Activated CD8-positive, alpha-beta T cell treated with anti-CD3 and anti-CD28 coated beads for 36 hours (primary cell): Measurements from ENCODE around the gene PLCL1. TPM values are rescaled to one million over a fixed set of nuclear protein-coding genes. Genes with fewer than 3 reads are reported as not detected.

Experiments
- ATAC-seq: fragments of 200-7000 bp; cut with Tn5 transposase; one replicate; pipeline ENCODE4 v1.10.0; 2021; ENCODE audit warnings: mild to moderate bottlenecking, moderate library complexity
- CTCF ChIA-PET: fragments of 350-600 bp; sonication (Branson Sonifier 250); formaldehyde crosslinking; loops from one replicate; lab custom pipeline; 2021; ENCODE audit warnings: antibody characterized with exemption; lab: Charles Lee
- POLR2A ChIA-PET: fragments of 350-600 bp; sonication (Branson Sonifier 250); formaldehyde crosslinking; loops from one replicate; lab custom pipeline; 2021; ENCODE audit warnings: antibody characterized with exemption; lab: Charles Lee
- DNase-seq: peaks from one replicate; pipeline ENCODE4 v3.0.0-alpha.2; 2020
- H3K27ac Mint-ChIP-seq: one replicate; pipeline ENCODE4 v1.8.0; 2021; ENCODE audit warnings: mild to moderate bottlenecking, mixed read lengths
- H3K27me3 Mint-ChIP-seq: one replicate; pipeline ENCODE4 v1.8.0; 2021; ENCODE audit warnings: mixed read lengths
- H3K36me3 Mint-ChIP-seq: one replicate; pipeline ENCODE4 v1.8.0; 2021; ENCODE audit warnings: low read depth, mixed read lengths
- H3K4me1 Mint-ChIP-seq: one replicate; pipeline ENCODE4 v1.8.0; 2021; ENCODE audit warnings: low read depth, mixed read lengths
- H3K4me3 Mint-ChIP-seq: one replicate; pipeline ENCODE4 v1.8.0; 2021; ENCODE audit warnings: mild to moderate bottlenecking, moderate library complexity, mixed read lengths
- H3K9me3 Mint-ChIP-seq: one replicate; pipeline ENCODE4 v1.8.0; 2021; ENCODE audit warnings: mixed read lengths
- CTCF ChIP-seq: fragments of 200-600 bp; IDR thresholded peaks from one replicate; pipeline ENCODE4 v1.8.0; 2022; ENCODE audit warnings: antibody characterized with exemption, mild to moderate bottlenecking
- intact Hi-C: fragments of 100-400 bp; cut with micrococcal nuclease; formaldehyde crosslinking; loops from one replicate; pipeline ENCODE4 v1.10.0; 2022
- total RNA-seq, 2 experiments: library from RNA; stranded (reverse); gene quantifications; one replicate each; pipeline ENCODE4 v1.2.3, GENCODE V29; 2021

Gene PLCL1
- total RNA-seq, 2 experiments from 2014 or later: 0.68 to 0.69 TPM

GRCh38 chr2:197866455-197866854 is 62.1 kb downstream of the PLCL1 start:
- Mint-ChIP-seq H3K36me3 (no peaks in the 10 kb centered on the region), H3K27ac (no peak overlapping the region), H3K9me3 (no peaks in the 10 kb centered on the region), H3K27me3 (no peaks in the 10 kb centered on the region), H3K4me3 (no peak overlapping the region), H3K4me1 (peaks cover 43% of the 10 kb centered on the region)
- POLR2A ChIA-PET: interaction anchor here (1.0 kb wide), 1 partner anchor 29 kb away, joined by 3 read pairs; no protein-coding TSS in a partner anchor
- no peak for ATAC-seq
- intact Hi-C loops: no loop called here
- no peak for DNase-seq
- CTCF ChIA-PET: interaction anchor here (1.0 to 1.6 kb wide), 3 partner anchors 11 to 28 kb away, joined by 3 to 4 read pairs (median 3); no protein-coding TSS in a partner anchor
- TF ChIP-seq CTCF: no peak

- Mint-ChIP-seq H3K9me3 (no peaks in the 10 kb centered on the region), H3K27ac (no peak overlapping the region), H3K4me3 (no peak overlapping the region), H3K4me1 (peaks cover 43% of the 10 kb centered on the region), H3K36me3 (no peaks in the 10 kb centered on the region), H3K27me3 (no peaks in the 10 kb centered on the region)
- TF ChIP-seq CTCF: no peak
- ChIA-PET POLR2A (interaction anchor here (1.0 kb wide), 1 partner anchor 29 kb away, joined by 3 read pairs; no protein-coding TSS in a partner anchor), CTCF (interaction anchor here (1.0 to 1.6 kb wide), 2 partner anchors 11 to 29 kb away, joined by 3 to 4 read pairs; no protein-coding TSS in a partner anchor)
- DNase-seq (no peak), ATAC-seq (no peak)
- intact Hi-C loops: no loop called here
These were observed 62.6 kb downstream of the PLCL1 start for GRCh38 chr2:197867033-197867432.

- no peaks in the 10 kb centered on the region for H3K9me3 Mint-ChIP-seq
- ATAC-seq (no peak), DNase-seq (no peak)
- H3K27me3 Mint-ChIP-seq: no peaks in the 10 kb centered on the region
- intact Hi-C loops: no loop called here
- no peak for TF ChIP-seq CTCF
- H3K4me3 Mint-ChIP-seq: no peak overlapping the region
- H3K4me1 Mint-ChIP-seq: peaks cover 38% of the 10 kb centered on the region
- no peak overlapping the region for H3K27ac Mint-ChIP-seq
- CTCF ChIA-PET: no interaction called here
- POLR2A ChIA-PET: no interaction called here
- no peaks in the 10 kb centered on the region for H3K36me3 Mint-ChIP-seq
These were observed 63.2 kb downstream of the PLCL1 start for GRCh38 chr2:197867624-197868023.

- intact Hi-C loops: no loop called here
- no peak for DNase-seq
- ATAC-seq: no peak
- Mint-ChIP-seq H3K36me3 (no peaks in the 10 kb centered on the region), H3K27me3 (no peaks in the 10 kb centered on the region), H3K9me3 (no peaks in the 10 kb centered on the region), H3K4me1 (peaks cover 38% of the 10 kb centered on the region), H3K4me3 (no peak overlapping the region), H3K27ac (no peak overlapping the region)
- POLR2A ChIA-PET: interaction anchor here (0.6 kb wide), 1 partner anchor 28 kb away, joined by 5 read pairs; no protein-coding TSS in a partner anchor
- TF ChIP-seq CTCF: no peak
- CTCF ChIA-PET: interaction anchor here (1.0 kb wide), 1 partner anchor 18 kb away, joined by 3 read pairs; no protein-coding TSS in a partner anchor
These were observed 63.8 kb downstream of the PLCL1 start for GRCh38 chr2:197868206-197868605.

- ChIA-PET CTCF (interaction anchor here (0.9 to 1.7 kb wide), 5 partner anchors 10 to 427 kb away, joined by 3 to 5 read pairs (median 3); no protein-coding TSS in a partner anchor), POLR2A (interaction anchor here (0.9 kb wide), 1 partner anchor 81 kb away, joined by 3 read pairs; no protein-coding TSS in a partner anchor)
- no peak for ATAC-seq
- peaks cover 38% of the 10 kb centered on the region for H3K4me1 Mint-ChIP-seq
- intact Hi-C loops: no loop called here
- H3K4me3 Mint-ChIP-seq: no peak overlapping the region
- DNase-seq: no peak
- H3K27ac Mint-ChIP-seq: no peak overlapping the region
- no peak for TF ChIP-seq CTCF
- H3K36me3 Mint-ChIP-seq: no peaks in the 10 kb centered on the region
- H3K9me3 Mint-ChIP-seq: no peaks in the 10 kb centered on the region
- no peaks in the 10 kb centered on the region for H3K27me3 Mint-ChIP-seq
These were observed 64.6 kb downstream of the PLCL1 start for GRCh38 chr2:197869041-197869440.
